Measurements from ENCODE around the gene BTAF1. TPM values are rescaled to one million over a fixed set of nuclear protein-coding genes. Genes with fewer than 3 reads are reported as not detected.

BTAF1 gene
- total RNA-seq, 1 experiment from 2014 or later = 42.3 TPM

- no TSS peak for BruUV-seq (replicated peaks)
- H3K9me3 ChIP-seq (ENCODE audit: low read depth, low read length, poor library complexity, severe bottlenecking) = no peaks in the 10 kb centered on the region
- TF ChIP-seq EZH2 (IDR thresholded peaks at IDR 0.05; ENCODE audit: borderline replicate concordance, low read depth, low read length, poor library complexity, severe bottlenecking) (no peak), CTCF (conservative IDR thresholded peaks at IDR 0.05; ENCODE audit: low read depth, low read length) (no peak)
- ChIA-PET CTCF (no interaction called here), POLR2A (ENCODE audit: low non-redundant PET) (no interaction called here)
- intact Hi-C loops (cut with micrococcal nuclease; ENCODE audit: unreplicated experiment) = no loop called here
- H3K27me3 ChIP-seq (replicated peaks; ENCODE audit: insufficient read depth, low read depth, low read length, poor library complexity) = no peaks in the 10 kb centered on the region
- H3K4me3 ChIP-seq (ENCODE audit: low read depth, low read length, poor library complexity, severe bottlenecking) = no peak overlapping the region
- no peak for DNase-seq (ENCODE audit: low spot score)
- H3K4me1 ChIP-seq (ENCODE audit: insufficient read depth, low read length, poor library complexity, severe bottlenecking) = peaks cover 8% of the 10 kb centered on the region
- H3K27ac ChIP-seq (ENCODE audit: low read depth, low read length, poor library complexity, severe bottlenecking) = no peak overlapping the region
- peaks cover 38% of the 10 kb centered on the region for H3K36me3 ChIP-seq (ENCODE audit: insufficient read depth, low read length, poor library complexity, severe bottlenecking)
Measured at GRCh38 chr10:91980319-91980718, 56.7 kb downstream of the BTAF1 start.

- peaks cover 57% of the 10 kb centered on the region for H3K36me3 ChIP-seq (ENCODE audit: insufficient read depth, low read length, poor library complexity, severe bottlenecking)
- ChIA-PET CTCF (no interaction called here), POLR2A (ENCODE audit: low non-redundant PET) (no interaction called here)
- no peak for DNase-seq (ENCODE audit: low spot score)
- H3K27ac ChIP-seq (ENCODE audit: low read depth, low read length, poor library complexity, severe bottlenecking) = no peak overlapping the region
- no peaks in the 10 kb centered on the region for H3K4me1 ChIP-seq (ENCODE audit: insufficient read depth, low read length, poor library complexity, severe bottlenecking)
- H3K4me3 ChIP-seq (ENCODE audit: low read depth, low read length, poor library complexity, severe bottlenecking) = no peak overlapping the region
- intact Hi-C loops (cut with micrococcal nuclease; ENCODE audit: unreplicated experiment) = no loop called here
- TF ChIP-seq EZH2 (IDR thresholded peaks at IDR 0.05; ENCODE audit: borderline replicate concordance, low read depth, low read length, poor library complexity, severe bottlenecking) (no peak), CTCF (conservative IDR thresholded peaks at IDR 0.05; ENCODE audit: low read depth, low read length) (no peak)
- no TSS peak for BruUV-seq (replicated peaks)
- H3K9me3 ChIP-seq (ENCODE audit: low read depth, low read length, poor library complexity, severe bottlenecking) = no peaks in the 10 kb centered on the region
- no peaks in the 10 kb centered on the region for H3K27me3 ChIP-seq (replicated peaks; ENCODE audit: insufficient read depth, low read depth, low read length, poor library complexity)
Measured at GRCh38 chr10:91983416-91983815, 59.8 kb downstream of the BTAF1 start.

GRCh38 chr10:91987397-91988037 is 63.9 kb downstream of the BTAF1 start:
- no peak for DNase-seq (ENCODE audit: low spot score)
- intact Hi-C loops (cut with micrococcal nuclease; ENCODE audit: unreplicated experiment) = no loop called here
- TF ChIP-seq CTCF (conservative IDR thresholded peaks at IDR 0.05; ENCODE audit: low read depth, low read length) = no peak
- TF ChIP-seq EZH2 (IDR thresholded peaks at IDR 0.05; ENCODE audit: borderline replicate concordance, low read depth, low read length, poor library complexity, severe bottlenecking) = no peak
- Histone ChIP-seq H3K9me3 (ENCODE audit: low read depth, low read length, poor library complexity, severe bottlenecking) (no peaks in the 10 kb centered on the region), H3K4me1 (ENCODE audit: insufficient read depth, low read length, poor library complexity, severe bottlenecking) (no peaks in the 10 kb centered on the region), H3K36me3 (ENCODE audit: insufficient read depth, low read length, poor library complexity, severe bottlenecking) (peaks cover 69% of the 10 kb centered on the region), H3K27me3 (replicated peaks; ENCODE audit: insufficient read depth, low read depth, low read length, poor library complexity) (no peaks in the 10 kb centered on the region), H3K27ac (ENCODE audit: low read depth, low read length, poor library complexity, severe bottlenecking) (no peak overlapping the region), H3K4me3 (ENCODE audit: low read depth, low read length, poor library complexity, severe bottlenecking) (no peak overlapping the region)
- ChIA-PET CTCF (no interaction called here), POLR2A (ENCODE audit: low non-redundant PET) (no interaction called here)
- BruUV-seq (replicated peaks) = no TSS peak
